ENCODE data around the gene CDR2L. TPM values are rescaled to one million over a fixed set of nuclear protein-coding genes. Genes with fewer than 3 reads are reported as not detected.
A peak's percentile ranks its signal among the peaks of the same experiment; 100 is the strongest.

CDR2L gene
- total RNA-seq, 4 donors from 2014 or later, result 2.0 to 5.6 (median 3.6) TPM

DNA sequence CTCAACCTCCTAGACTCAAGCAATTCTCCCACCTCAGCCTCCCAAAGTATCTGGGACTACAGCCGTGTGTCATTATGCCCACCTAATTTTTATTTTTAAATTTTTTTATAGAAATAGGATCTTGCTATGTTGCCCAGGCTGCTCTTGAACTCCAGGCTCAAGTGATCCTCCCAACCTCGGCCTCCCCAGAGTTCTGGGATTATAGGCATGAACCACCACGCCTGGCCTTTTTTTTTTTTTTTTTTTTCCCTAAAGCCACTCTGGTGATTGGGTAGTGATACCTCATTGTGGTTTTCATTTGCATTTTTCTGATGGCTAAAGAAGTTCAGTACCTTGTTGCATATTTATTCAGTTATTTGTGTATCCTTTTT, 1.2 kb upstream of the CDR2L start:
- Histone ChIP-seq H3K9me3 (no peaks in the 10 kb centered on the region), H3K36me3 (no peaks in the 10 kb centered on the region), H3K27ac (no peak overlapping the region), H3K4me3 (no peak overlapping the region), H3K4me1 (peaks cover 6 to 36% (median 30%) of the 10 kb centered on the region in 4 donors), H3K27me3 (no peaks in the 10 kb centered on the region)
- in situ Hi-C loops (cut with MboI; ENCODE audit: low pct_ligation_motif_present in 1 of 4, low pct_unique_long_range_greater_than_20kb in 1 of 4, low sequenced_read_pairs in 3 of 4) (no loop called here), intact Hi-C loops (cut with DNase I; ENCODE audit: low total_unique reads) (no loop called here)
- no peak for TF ChIP-seq POLR2A (IDR thresholded peaks at IDR 0.05)
- TF ChIP-seq, protein P1, sequence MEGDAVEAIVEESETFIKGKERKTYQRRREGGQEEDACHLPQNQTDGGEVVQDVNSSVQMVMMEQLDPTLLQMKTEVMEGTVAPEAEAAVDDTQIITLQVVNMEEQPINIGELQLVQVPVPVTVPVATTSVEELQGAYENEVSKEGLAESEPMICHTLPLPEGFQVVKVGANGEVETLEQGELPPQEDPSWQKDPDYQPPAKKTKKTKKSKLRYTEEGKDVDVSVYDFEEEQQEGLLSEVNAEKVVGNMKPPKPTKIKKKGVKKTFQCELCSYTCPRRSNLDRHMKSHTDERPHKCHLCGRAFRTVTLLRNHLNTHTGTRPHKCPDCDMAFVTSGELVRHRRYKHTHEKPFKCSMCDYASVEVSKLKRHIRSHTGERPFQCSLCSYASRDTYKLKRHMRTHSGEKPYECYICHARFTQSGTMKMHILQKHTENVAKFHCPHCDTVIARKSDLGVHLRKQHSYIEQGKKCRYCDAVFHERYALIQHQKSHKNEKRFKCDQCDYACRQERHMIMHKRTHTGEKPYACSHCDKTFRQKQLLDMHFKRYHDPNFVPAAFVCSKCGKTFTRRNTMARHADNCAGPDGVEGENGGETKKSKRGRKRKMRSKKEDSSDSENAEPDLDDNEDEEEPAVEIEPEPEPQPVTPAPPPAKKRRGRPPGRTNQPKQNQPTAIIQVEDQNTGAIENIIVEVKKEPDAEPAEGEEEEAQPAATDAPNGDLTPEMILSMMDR (IDR thresholded peaks at IDR 0.05), result no peak
- TF ChIP-seq POLR2AphosphoS5 (IDR thresholded peaks at IDR 0.05), result no peak
- TF ChIP-seq EP300 (IDR thresholded peaks at IDR 0.05; ENCODE audit: low read depth), result no peak
- DNase-seq, result no peak
- 80 to 86% methylated on average over 2 to 3 of the region's 3 CpGs for WGBS, 2 donors (ENCODE audit: low coverage in 1 of 2)

DNA sequence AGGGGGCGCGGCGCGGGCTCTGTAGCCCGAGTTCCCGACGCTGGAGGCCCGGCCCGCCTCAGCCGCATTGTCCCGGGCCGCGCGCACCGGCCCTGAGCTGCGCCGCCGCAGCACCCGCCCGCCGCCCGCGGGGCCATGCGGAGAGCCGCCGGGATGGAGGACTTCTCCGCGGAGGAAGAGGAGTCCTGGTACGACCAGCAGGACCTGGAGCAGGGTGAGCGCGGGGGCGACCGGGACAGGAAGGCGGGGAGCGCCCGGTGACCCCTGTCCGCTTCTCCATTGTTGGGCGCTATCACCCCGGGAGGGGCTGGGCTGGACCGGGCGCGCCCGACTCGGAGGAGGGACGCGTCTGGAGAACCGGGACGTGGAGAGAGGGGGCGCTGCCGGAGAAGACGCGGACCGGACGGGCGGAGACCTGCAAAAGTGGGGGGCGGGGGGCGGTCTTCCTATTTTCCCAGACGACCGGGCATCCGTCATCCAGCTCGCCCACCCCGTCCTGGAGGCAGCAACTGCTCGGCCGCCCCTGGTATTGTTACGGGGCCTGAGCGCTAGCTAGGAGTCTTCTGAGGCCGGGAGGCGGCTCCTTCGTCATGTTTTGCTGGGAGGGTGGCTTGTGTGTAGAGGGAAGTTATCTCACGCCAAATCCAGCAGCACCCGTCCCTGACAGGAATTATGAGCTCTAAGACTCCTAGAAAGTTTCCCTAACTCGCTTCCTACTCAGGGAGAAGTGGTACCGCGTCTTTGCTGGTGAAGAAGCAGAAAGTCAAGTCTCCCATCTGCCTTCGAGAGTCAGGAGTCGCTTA, 678 bp downstream of the CDR2L start:
- no peaks in the 10 kb centered on the region for H3K27me3 ChIP-seq
- intact Hi-C loops (cut with DNase I; ENCODE audit: low total_unique reads), result no loop called here
- peak; percentile 78 for DNase-seq
- in situ Hi-C loops (cut with MboI; ENCODE audit: low pct_ligation_motif_present in 1 of 4, low pct_unique_long_range_greater_than_20kb in 1 of 4, low sequenced_read_pairs in 3 of 4), result no loop called here
- peak overlapping the region; percentile 67 to 95 (median 69) for H3K4me3 ChIP-seq
- TF ChIP-seq POLR2A (IDR thresholded peaks at IDR 0.05) (peak; percentile 47), POLR2AphosphoS5 (IDR thresholded peaks at IDR 0.05) (peak in 2 of 3 donors; percentile 39 to 49), EP300 (IDR thresholded peaks at IDR 0.05; ENCODE audit: low read depth) (no peak)
- TF ChIP-seq, protein P1 (IDR thresholded peaks at IDR 0.05), result peak; percentile 15 to 39 (median 31)
- peak overlapping the region; percentile 87 to 96 (median 96) for H3K27ac ChIP-seq
- peaks cover 0 to 31% (median 15%) of the 10 kb centered on the region in 4 donors for H3K4me1 ChIP-seq
- 2% methylated on average over 68 of the region's 76 CpGs; no CpG with 5 or more reads in 1 of the 2 donors for WGBS, 2 donors (ENCODE audit: low coverage in 1 of 2)
- no peaks in the 10 kb centered on the region for H3K9me3 ChIP-seq
- H3K36me3 ChIP-seq, result no peaks in the 10 kb centered on the region

DNA sequence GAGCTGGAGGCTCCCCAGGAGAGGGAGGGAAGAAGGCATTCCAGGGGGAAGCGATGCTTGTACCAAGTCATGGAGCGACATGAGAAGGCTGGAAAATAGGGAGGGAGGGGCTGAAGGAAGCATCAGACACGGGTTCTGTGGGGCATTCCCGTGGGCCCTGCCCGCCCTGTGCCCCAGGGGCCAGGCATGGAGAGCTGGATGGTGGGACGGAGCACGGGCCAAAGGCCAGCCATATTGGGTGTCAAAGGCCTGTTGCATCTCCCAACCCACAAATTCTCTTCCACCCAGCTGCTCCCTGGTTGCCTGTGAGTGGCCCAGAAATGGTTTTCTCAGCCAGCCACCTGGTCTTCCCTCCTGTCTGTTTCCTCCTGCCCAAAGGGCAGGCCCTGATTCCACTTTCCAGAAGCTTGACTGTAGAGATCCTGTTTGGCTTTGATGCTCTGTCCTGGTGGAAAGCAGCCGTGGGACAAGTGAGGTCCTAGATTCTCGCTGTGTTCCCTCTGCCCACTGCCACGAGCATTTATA, 3.2 kb downstream of the CDR2L start:
- no peaks in the 10 kb centered on the region for H3K9me3 ChIP-seq
- WGBS, 2 donors (ENCODE audit: low coverage in 1 of 2), result 84 to 100% methylated on average over 1 to 10 of the region's 10 CpGs
- intact Hi-C loops (cut with DNase I; ENCODE audit: low total_unique reads), result no loop called here
- H3K27me3 ChIP-seq, result no peaks in the 10 kb centered on the region
- H3K27ac ChIP-seq, result no peak overlapping the region
- H3K36me3 ChIP-seq, result no peaks in the 10 kb centered on the region
- H3K4me3 ChIP-seq, result no peak overlapping the region
- in situ Hi-C loops (cut with MboI; ENCODE audit: low pct_ligation_motif_present in 1 of 4, low pct_unique_long_range_greater_than_20kb in 1 of 4, low sequenced_read_pairs in 3 of 4), result no loop called here
- no peak for DNase-seq
- TF ChIP-seq POLR2AphosphoS5 (IDR thresholded peaks at IDR 0.05), result no peak
- TF ChIP-seq POLR2A (IDR thresholded peaks at IDR 0.05), result no peak
- TF ChIP-seq, protein P1 (IDR thresholded peaks at IDR 0.05), result no peak
- TF ChIP-seq EP300 (IDR thresholded peaks at IDR 0.05; ENCODE audit: low read depth), result no peak
- peaks cover 0 to 34% (median 18%) of the 10 kb centered on the region in 4 donors for H3K4me1 ChIP-seq

DNA sequence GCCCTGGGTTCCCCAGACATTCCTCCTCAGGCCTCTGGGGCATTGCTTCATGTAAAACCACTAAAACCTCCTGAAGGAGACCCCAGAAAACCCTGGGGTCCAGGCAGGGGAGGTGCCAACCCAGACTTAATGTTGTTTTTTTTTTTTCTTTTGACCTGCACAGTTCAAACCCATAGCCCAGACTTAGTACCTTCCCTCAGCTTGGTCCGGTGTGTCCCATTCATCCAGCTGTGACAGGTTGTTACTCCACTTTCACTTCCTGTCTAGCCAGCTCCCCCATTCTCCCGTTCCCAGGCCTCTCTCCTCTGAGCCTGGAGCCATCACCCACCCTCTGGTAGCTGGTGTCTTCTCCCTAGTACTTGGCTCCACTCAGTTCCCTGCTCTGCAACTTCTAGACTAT, 4.8 kb downstream of the CDR2L start:
- WGBS, 2 donors (ENCODE audit: low coverage in 1 of 2), result 49% methylated on average over 2 of the region's 2 CpGs; no CpG with 5 or more reads in 1 of the 2 donors
- H3K27ac ChIP-seq, result no peak overlapping the region
- H3K4me1 ChIP-seq, result peaks cover 0 to 28% (median 14%) of the 10 kb centered on the region in 4 donors
- no peaks in the 10 kb centered on the region for H3K27me3 ChIP-seq
- no peak overlapping the region for H3K4me3 ChIP-seq
- in situ Hi-C loops (cut with MboI; ENCODE audit: low pct_ligation_motif_present in 1 of 4, low pct_unique_long_range_greater_than_20kb in 1 of 4, low sequenced_read_pairs in 3 of 4), result no loop called here
- no peaks in the 10 kb centered on the region for H3K36me3 ChIP-seq
- no peaks in the 10 kb centered on the region for H3K9me3 ChIP-seq
- TF ChIP-seq EP300 (IDR thresholded peaks at IDR 0.05; ENCODE audit: low read depth) (no peak), POLR2A (IDR thresholded peaks at IDR 0.05) (no peak), POLR2AphosphoS5 (IDR thresholded peaks at IDR 0.05) (no peak)
- TF ChIP-seq, protein P1 (IDR thresholded peaks at IDR 0.05), result no peak
- intact Hi-C loops (cut with DNase I; ENCODE audit: low total_unique reads), result no loop called here
- no peak for DNase-seq
